Common myeloid progenitor, CD34-positive (primary cell): Measurements from ENCODE around the gene NRF1.

Experiments
- CTCF ChIA-PET: fragments of 350-600 bp; sonication (Branson Sonifier 250); formaldehyde crosslinking; loops from one replicate; lab custom pipeline; 2021; ENCODE audit warnings: antibody characterized with exemption; lab: Charles Lee
- POLR2A ChIA-PET: fragments of 350-600 bp; sonication (Branson Sonifier 250); formaldehyde crosslinking; loops from one replicate; lab custom pipeline; 2021; ENCODE audit warnings: antibody characterized with exemption; lab: Charles Lee
- DNase-seq, 3 donors: peaks; one replicate each; pipeline versions ENCODE4 v3.0.0 to v3.0.0-alpha.2; 2013
- H3K27ac ChIP-seq, 2 experiments: 1 replicate in 1 of 2; 2 replicates in 1 of 2; pipeline ENCODE4 v1.7.0; 2013; ENCODE audit warnings: inconsistent platforms in 2 of 2, low read length in 2 of 2, mild to moderate bottlenecking in 2 of 2, low read depth in 1 of 2, moderate library complexity in 1 of 2; ENCODE audit not compliant: severe bottlenecking in 2 of 2, insufficient read depth in 1 of 2, poor library complexity in 1 of 2
- H3K27me3 ChIP-seq, 5 experiments: replicated peaks in 2 of 5; 1 replicate in 3 of 5; 2 replicates in 2 of 5; pipeline versions ENCODE4 v1.6.1 to v1.7.0; 2013; ENCODE audit warnings: low read length in 4 of 5, mild to moderate bottlenecking in 2 of 5, moderate library complexity in 2 of 5, inconsistent platforms in 1 of 5; ENCODE audit not compliant: insufficient read depth in 5 of 5, control insufficient read depth in 4 of 5
- H3K36me3 ChIP-seq, 4 experiments: 1 replicate in 2 of 4; 2 replicates in 2 of 4; pipeline versions ENCODE4 v1.6.1 to v1.7.0; 2013; ENCODE audit warnings: low read length in 3 of 4, control low read depth in 1 of 4, mild to moderate bottlenecking in 1 of 4; ENCODE audit not compliant: control insufficient read depth in 4 of 4, insufficient read depth in 4 of 4
- H3K4me1 ChIP-seq, 4 experiments: 1 replicate in 3 of 4; 2 replicates in 1 of 4; pipeline versions ENCODE4 v1.6.1 to v1.7.1; 2013; ENCODE audit warnings: low read length in 3 of 4, mild to moderate bottlenecking in 3 of 4, control low read depth in 1 of 4, inconsistent platforms in 1 of 4, moderate library complexity in 1 of 4; ENCODE audit not compliant: control insufficient read depth in 4 of 4, insufficient read depth in 4 of 4; ENCODE audit errors: control extremely low read depth in 1 of 4
- H3K4me3 ChIP-seq, 7 experiments: 1 replicate in 4 of 7; 2 replicates in 3 of 7; pipeline versions ENCODE4 v1.5.1 to v1.7.0; 2013; ENCODE audit warnings: mild to moderate bottlenecking in 7 of 7, low read length in 6 of 7, moderate library complexity in 6 of 7, inconsistent platforms in 2 of 7, low read depth in 2 of 7, control low read depth in 1 of 7; ENCODE audit not compliant: insufficient read depth in 4 of 7, control insufficient read depth in 1 of 7; ENCODE audit errors: extremely low read depth in 1 of 7
- H3K9me3 ChIP-seq, 5 experiments: 1 replicate in 4 of 5; 2 replicates in 1 of 5; pipeline versions ENCODE4 v1.6.1 to v1.7.1; 2013; ENCODE audit warnings: low read length in 4 of 5, mild to moderate bottlenecking in 2 of 5, inconsistent platforms in 1 of 5, low read depth in 1 of 5, moderate library complexity in 1 of 5; ENCODE audit not compliant: control insufficient read depth in 4 of 5, insufficient read depth in 2 of 5; ENCODE audit errors: control extremely low read depth in 1 of 5
- WGBS: methylation state at CpG from one replicate; pipeline ENCODE4 v1.1.5; 2013; ENCODE audit not compliant: insufficient coverage; 5-methylcytosine and 5-hydroxymethylcytosine counted together

The NRF1 gene

GRCh38 chr7:129740574-129741410 is 129.3 kb downstream of the NRF1 start:
- H3K4me3 ChIP-seq, result no peak overlapping the region
- ChIA-PET POLR2A (no interaction called here), CTCF (interaction anchor here (1.0 to 1.1 kb wide), 2 partner anchors 11 to 270 kb away, joined by 3 read pairs; no protein-coding TSS in a partner anchor)
- H3K27ac ChIP-seq, result no peak overlapping the region
- H3K4me1 ChIP-seq, result peaks cover 0 to 3% (median 0%) of the 10 kb centered on the region in 4 experiments
- DNase-seq, result no peak
- no peaks in the 10 kb centered on the region for H3K27me3 ChIP-seq
- WGBS, result 96% methylated on average over 8 of the region's 10 CpGs
- H3K9me3 ChIP-seq, result no peaks in the 10 kb centered on the region
- H3K36me3 ChIP-seq, result peaks cover 2 to 36% (median 32%) of the 10 kb centered on the region in 4 experiments

DNA sequence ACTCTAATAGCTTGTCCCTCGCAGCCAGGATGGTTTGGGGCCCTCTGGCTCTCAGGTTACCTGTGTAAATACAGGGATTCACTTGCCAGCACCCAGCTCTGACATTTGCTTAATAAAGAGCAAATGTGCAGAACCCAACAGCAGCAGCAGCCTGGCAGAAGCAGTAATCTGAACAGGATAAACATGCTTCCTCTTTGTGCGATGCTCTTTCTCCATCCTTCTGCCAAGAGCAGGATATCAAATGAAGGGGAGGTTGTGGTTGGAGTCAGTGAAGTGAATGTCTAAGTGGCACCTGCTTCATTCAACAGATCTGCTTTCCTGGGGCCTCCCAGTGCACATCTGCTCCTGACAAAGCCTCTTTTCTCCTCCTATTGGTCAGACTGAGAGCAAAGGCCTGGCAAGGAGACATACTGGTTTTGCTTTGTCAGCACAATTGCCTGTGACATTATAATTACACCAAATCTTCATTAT is 130.3 kb downstream of the NRF1 start:
- Histone ChIP-seq H3K9me3 (no peaks in the 10 kb centered on the region), H3K36me3 (peaks cover 3 to 38% (median 35%) of the 10 kb centered on the region in 4 experiments), H3K27me3 (no peaks in the 10 kb centered on the region), H3K4me3 (no peak overlapping the region), H3K27ac (no peak overlapping the region), H3K4me1 (peaks cover 0 to 3% (median 0%) of the 10 kb centered on the region in 4 experiments)
- POLR2A ChIA-PET, result no interaction called here
- peak; percentile 14 to 84 (median 73) for DNase-seq
- 35% methylated on average over 2 of the region's 2 CpGs for WGBS
- CTCF ChIA-PET, result interaction anchor here (1.1 kb wide), 1 partner anchor 10 kb away, joined by 3 read pairs; no protein-coding TSS in a partner anchor

- Histone ChIP-seq H3K27me3 (no peaks in the 10 kb centered on the region), H3K36me3 (peaks cover 8 to 39% (median 32%) of the 10 kb centered on the region in 4 experiments), H3K4me3 (no peak overlapping the region), H3K4me1 (peaks cover 0 to 3% (median 0%) of the 10 kb centered on the region in 4 experiments), H3K27ac (no peak overlapping the region), H3K9me3 (no peaks in the 10 kb centered on the region)
- POLR2A ChIA-PET, result no interaction called here
- CTCF ChIA-PET, result no interaction called here
- DNase-seq, result no peak
- 96% methylated on average over 4 of the region's 5 CpGs for WGBS
Observed at GRCh38 chr7:129742256-129742655, 130.7 kb downstream of the NRF1 start.

GRCh38 chr7:129746857-129747529 is 135.5 kb downstream of the NRF1 start:
- CTCF ChIA-PET, result no interaction called here
- Histone ChIP-seq H3K4me3 (no peak overlapping the region), H3K27me3 (no peaks in the 10 kb centered on the region), H3K27ac (no peak overlapping the region), H3K4me1 (no peaks in the 10 kb centered on the region), H3K36me3 (peaks cover 17 to 35% (median 29%) of the 10 kb centered on the region in 4 experiments), H3K9me3 (no peaks in the 10 kb centered on the region)
- DNase-seq, result no peak
- 100% methylated on average over 3 of the region's 4 CpGs for WGBS
- POLR2A ChIA-PET, result interaction anchor here (0.6 kb wide), 1 partner anchor 167 kb away, joined by 3 read pairs; no protein-coding TSS in a partner anchor

DNA sequence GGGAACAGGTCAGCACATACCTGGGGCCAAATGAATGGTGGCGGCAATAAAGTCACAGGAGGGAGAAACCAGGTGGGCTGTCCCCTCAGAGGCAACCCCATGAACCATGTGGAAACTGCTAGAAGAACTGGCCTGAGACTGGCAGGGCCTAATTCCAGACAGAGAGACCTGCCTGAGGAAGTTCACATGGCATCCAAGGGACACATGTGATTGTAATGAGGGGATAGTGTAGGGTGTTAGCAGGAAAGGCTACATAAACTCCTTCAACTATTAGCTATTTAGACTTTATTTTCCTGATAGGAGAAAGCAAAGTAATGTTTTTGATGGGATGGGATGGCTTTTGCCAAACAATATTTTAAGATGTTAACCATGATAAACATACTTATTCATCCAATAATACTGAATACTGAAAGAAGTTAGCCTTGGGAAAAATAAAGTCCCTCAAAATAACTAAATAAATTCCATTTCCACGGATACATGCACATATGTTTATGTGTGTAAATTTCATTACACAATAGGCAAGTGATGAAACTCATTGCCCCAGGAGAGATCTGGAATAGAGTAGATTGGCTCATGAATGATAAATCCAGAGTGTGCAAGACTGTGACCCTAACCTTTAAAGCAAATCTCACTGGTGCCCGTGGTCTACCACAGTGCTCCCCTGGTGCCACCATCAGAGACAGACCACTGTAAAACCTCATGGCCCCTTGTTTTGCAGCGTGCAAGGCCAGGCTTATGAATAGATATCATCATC is 137.0 kb downstream of the NRF1 start:
- H3K27ac ChIP-seq, result no peak overlapping the region
- 100% methylated on average over 3 of the region's 4 CpGs for WGBS
- H3K4me1 ChIP-seq, result no peaks in the 10 kb centered on the region
- DNase-seq, result no peak
- no peaks in the 10 kb centered on the region for H3K27me3 ChIP-seq
- CTCF ChIA-PET, result no interaction called here
- peaks cover 18 to 29% (median 25%) of the 10 kb centered on the region in 4 experiments for H3K36me3 ChIP-seq
- H3K9me3 ChIP-seq, result no peaks in the 10 kb centered on the region
- no peak overlapping the region for H3K4me3 ChIP-seq
- POLR2A ChIA-PET, result interaction anchor here (0.5 kb wide), 1 partner anchor 41 kb away, joined by 3 read pairs; no protein-coding TSS in a partner anchor

DNA sequence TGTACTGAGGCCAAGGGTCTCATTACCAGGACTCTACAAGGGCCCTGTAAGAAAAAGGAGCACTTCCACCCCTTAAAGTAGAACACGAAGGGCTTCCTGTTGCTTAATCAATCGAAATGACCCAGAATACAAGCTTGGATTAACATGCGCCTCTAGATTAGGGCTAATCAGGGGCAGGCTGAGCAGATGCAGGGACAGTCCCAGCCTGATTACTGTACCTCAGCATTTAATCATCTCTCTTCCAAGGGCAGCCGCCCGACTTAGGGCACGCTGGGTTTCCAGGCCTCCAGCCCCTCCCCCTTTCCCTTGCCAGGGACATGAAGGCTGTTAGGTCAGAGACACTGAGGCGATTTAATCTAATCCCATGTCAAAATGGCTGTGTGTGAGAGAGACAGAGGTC is 138.6 kb downstream of the NRF1 start:
- Histone ChIP-seq H3K36me3 (peaks cover 20 to 27% (median 23%) of the 10 kb centered on the region in 4 experiments), H3K27me3 (no peaks in the 10 kb centered on the region), H3K9me3 (no peaks in the 10 kb centered on the region), H3K4me3 (no peak overlapping the region), H3K27ac (no peak overlapping the region), H3K4me1 (no peaks in the 10 kb centered on the region)
- POLR2A ChIA-PET, result no interaction called here
- WGBS, result 93% methylated on average over 6 of the region's 7 CpGs
- CTCF ChIA-PET, result no interaction called here
- peak in 1 of 3 donors; percentile 11 for DNase-seq
